Thyroid gland (tissue), 4 donors: ENCODE results near the gene EXT2.

Experiments used
- CTCF ChIP-seq, 6 experiments: fragments of 200-600 bp in 3 of 6; fragments of 450-650 bp in 3 of 6; sonication (generic) in 3 of 6; IDR thresholded peaks; one replicate each; pipeline ENCODE4 v1.5.1; 2016 to 2019; ENCODE audit warnings: antibody characterized with exemption in 6 of 6, mild to moderate bottlenecking in 2 of 6, inconsistent platforms in 1 of 6, moderate library complexity in 1 of 6
- POLR2A ChIP-seq, 2 donors: fragments of 450-650 bp; IDR thresholded peaks; one replicate each; pipeline ENCODE4 v1.6.1; 2017; ENCODE audit warnings: antibody characterized with exemption in 2 of 2, mild to moderate bottlenecking in 2 of 2, moderate library complexity in 1 of 2

GRCh38 chr11:44138980-44139379 lies 43.5 kb downstream of the EXT2 start:
- TF ChIP-seq CTCF (IDR thresholded peaks at IDR 0.05) (no peak), POLR2A (IDR thresholded peaks at IDR 0.05) (no peak)
